Ascending aorta (tissue), 2 donors: Measurements from ENCODE around the gene KIR2DL4. TPM values are rescaled to one million over a fixed set of nuclear protein-coding genes. Genes with fewer than 3 reads are reported as not detected.
"Not testable (repeated sequence)": the region's sequence is repeated elsewhere in the genome, so short reads cannot be mapped to it uniquely, and the experiment has no call there.

Experiments used
- DNase-seq, 2 donors: peaks; one replicate each; pipeline ENCODE4 v3.0.0-alpha.2; 2019; ENCODE audit warnings: low spot score in 2 of 2
- H3K27ac ChIP-seq, 2 donors: fragments of 200-600 bp; sonication (generic); one replicate each; pipeline ENCODE4 v1.5.1; 2016 to 2017; ENCODE audit warnings: mild to moderate bottlenecking in 1 of 2
- H3K27me3 ChIP-seq: fragments of 200-600 bp; sonication (generic); one replicate; pipeline ENCODE4 v1.5.1; 2017
- H3K36me3 ChIP-seq, 2 donors: fragments of 200-600 bp; sonication (generic); one replicate each; pipeline ENCODE4 v1.5.1; 2016
- H3K4me1 ChIP-seq, 2 donors: fragments of 200-600 bp; sonication (generic); one replicate each; pipeline ENCODE4 v1.5.1; 2016 to 2017; ENCODE audit warnings: mild to moderate bottlenecking in 1 of 2
- H3K4me3 ChIP-seq, 2 donors: fragments of 200-600 bp; sonication (generic); one replicate each; pipeline ENCODE4 v1.5.1; 2016 to 2017; ENCODE audit warnings: mild to moderate bottlenecking in 1 of 2
- H3K9me3 ChIP-seq, 2 donors: fragments of 200-600 bp; sonication (generic); one replicate each; pipeline ENCODE4 v1.5.1; 2016
- CTCF ChIP-seq, 3 experiments: fragments of 200-600 bp in 2 of 3; fragments of 450-650 bp in 1 of 3; sonication (generic) in 2 of 3; IDR thresholded peaks; one replicate each; pipeline ENCODE4 v1.5.1; 2016 to 2019; ENCODE audit warnings: antibody characterized with exemption in 3 of 3, mild to moderate bottlenecking in 1 of 3, moderate library complexity in 1 of 3
- intact Hi-C: fragments of 100-400 bp; cut with DNase I; formaldehyde crosslinking; loops from one replicate; pipeline ENCODE4 v1.15.1; 2023
- total RNA-seq: library from RNA; depleted of rRNA; stranded (reverse); fragments of >200 nt; gene quantifications from one replicate; pipeline ENCODE4 v1.1.0, GENCODE V29; 2016

Gene KIR2DL4
- total RNA-seq, 1 donor from 2014 or later, result not detected

DNA sequence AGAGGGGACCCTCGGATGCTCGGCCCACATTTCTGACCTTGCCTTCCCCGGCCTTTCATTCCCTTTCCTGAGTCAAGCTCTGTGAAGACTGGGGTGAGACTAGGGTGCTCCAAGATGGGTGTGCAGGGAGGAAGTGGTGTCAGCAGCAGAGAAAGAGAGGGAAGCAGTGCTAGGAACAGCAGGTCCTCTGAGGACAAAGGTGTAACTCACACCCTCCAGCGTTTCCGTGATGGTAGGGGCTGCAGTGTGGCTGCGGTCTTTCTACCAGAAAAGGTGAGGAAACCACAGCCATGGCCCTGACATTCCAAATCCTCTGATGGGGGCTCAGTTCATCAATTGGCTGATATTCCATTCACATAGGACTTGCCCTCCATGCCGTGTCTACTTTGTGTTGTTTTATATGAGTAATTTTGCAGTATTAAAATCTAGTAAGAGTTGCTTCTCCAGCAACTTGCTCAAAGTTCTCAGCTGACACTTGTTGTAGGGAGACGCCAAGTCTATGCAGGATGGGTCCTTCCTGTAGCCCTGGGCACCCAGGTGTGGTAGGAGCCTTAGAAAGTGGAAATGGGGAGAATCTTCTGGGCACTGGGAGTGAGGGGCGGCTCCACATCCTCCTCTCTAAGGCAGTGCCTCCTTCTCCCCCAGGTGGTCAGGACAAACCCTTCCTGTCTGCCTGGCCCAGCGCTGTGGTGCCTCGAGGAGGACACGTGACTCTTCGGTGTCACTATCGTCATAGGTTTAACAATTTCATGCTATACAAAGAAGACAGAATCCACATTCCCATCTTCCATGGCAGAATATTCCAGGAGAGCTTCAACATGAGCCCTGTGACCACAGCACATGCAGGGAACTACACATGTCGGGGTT is 14.5 kb downstream of the KIR2DL4 start:
- no peaks in the 10 kb centered on the region for H3K9me3 ChIP-seq
- DNase-seq, result no peak
- no peak for TF ChIP-seq CTCF (IDR thresholded peaks at IDR 0.05)
- H3K27ac ChIP-seq, result no peak overlapping the region
- H3K36me3 ChIP-seq, result no peaks in the 10 kb centered on the region
- H3K4me3 ChIP-seq, result no peak overlapping the region
- H3K27me3 ChIP-seq, result no peaks in the 10 kb centered on the region
- H3K4me1 ChIP-seq, result no peaks in the 10 kb centered on the region
- intact Hi-C loops, result no loop called here

GRCh38 chr19:54824416-54824815 is 21.0 kb downstream of the KIR2DL4 start:
- intact Hi-C loops, H3K36me3 ChIP-seq, H3K27ac ChIP-seq, DNase-seq, H3K4me1 ChIP-seq, H3K9me3 ChIP-seq, H3K4me3 ChIP-seq, H3K27me3 ChIP-seq: not testable (repeated sequence)

- H3K36me3 ChIP-seq, intact Hi-C loops, DNase-seq: not testable (repeated sequence)
Measured at GRCh38 chr19:54825326-54825725, 21.9 kb downstream of the KIR2DL4 start.

DNA sequence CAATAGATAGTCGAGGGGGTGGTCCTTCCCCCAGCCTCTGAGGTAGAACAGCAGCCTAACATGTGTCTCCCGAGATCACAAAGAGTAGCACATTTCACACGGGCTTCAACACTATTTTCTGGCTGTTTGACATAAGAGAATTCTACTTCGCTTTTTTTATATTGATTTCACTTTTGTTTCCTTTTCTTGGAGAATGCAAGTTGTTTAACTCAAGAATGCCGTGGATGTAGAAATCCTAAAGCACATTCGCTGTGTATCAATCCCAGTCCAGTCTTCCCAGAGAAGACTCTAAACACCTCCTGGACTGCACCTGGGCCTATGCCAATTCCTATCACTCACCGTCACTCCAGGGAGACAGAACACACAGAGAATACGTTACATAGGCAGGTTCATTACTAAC is 24.7 kb downstream of the KIR2DL4 start:
- H3K27ac ChIP-seq, H3K36me3 ChIP-seq, intact Hi-C loops, H3K9me3 ChIP-seq, H3K27me3 ChIP-seq, H3K4me1 ChIP-seq, H3K4me3 ChIP-seq, DNase-seq: not testable (repeated sequence)

More at GRCh38 chr19:54825326-54825725, 21.9 kb downstream of the KIR2DL4 start:
- not testable (repeated sequence) for H3K4me1 ChIP-seq, H3K9me3 ChIP-seq, H3K4me3 ChIP-seq, H3K27ac ChIP-seq, H3K27me3 ChIP-seq

- intact Hi-C loops, DNase-seq, H3K4me1 ChIP-seq, H3K4me3 ChIP-seq, H3K9me3 ChIP-seq, H3K27ac ChIP-seq, H3K27me3 ChIP-seq, H3K36me3 ChIP-seq: not testable (repeated sequence)
Measured at GRCh38 chr19:54832496-54832895, 29.1 kb downstream of the KIR2DL4 start, which contains the start of gene KIR2DS4. Gene KIR2DS4, plus strand, starts transcription at chr19:54832676.

DNA sequence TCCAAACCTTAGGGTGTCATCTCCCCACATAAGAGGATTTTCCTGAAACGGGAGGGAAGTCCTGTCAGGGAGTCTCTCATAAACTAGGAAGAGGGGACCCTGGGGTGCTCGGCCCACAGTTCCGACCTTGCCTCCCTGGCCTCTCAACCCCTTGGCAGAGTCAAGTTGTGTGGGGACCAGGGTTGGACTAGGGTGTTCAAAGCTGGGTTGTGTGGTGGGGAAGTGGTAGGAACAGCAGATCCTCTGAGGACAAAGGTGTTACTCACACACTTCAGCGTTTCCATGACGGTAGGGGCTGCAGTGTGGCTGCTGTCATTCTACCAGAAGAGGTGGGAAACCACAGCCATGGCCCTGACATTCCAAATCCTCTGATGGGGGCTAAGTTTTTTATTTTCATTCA is 31.7 kb downstream of the KIR2DL4 start:
- H3K27me3 ChIP-seq, H3K36me3 ChIP-seq, H3K4me1 ChIP-seq, H3K27ac ChIP-seq, H3K9me3 ChIP-seq, DNase-seq, H3K4me3 ChIP-seq, intact Hi-C loops: not testable (repeated sequence)

- H3K27me3 ChIP-seq, H3K36me3 ChIP-seq, H3K9me3 ChIP-seq, DNase-seq, H3K4me1 ChIP-seq, H3K4me3 ChIP-seq, H3K27ac ChIP-seq, intact Hi-C loops: not testable (repeated sequence)
Measured at GRCh38 chr19:54837522-54837921, 34.1 kb downstream of the KIR2DL4 start.

GRCh38 chr19:54843171-54843570 is 39.8 kb downstream of the KIR2DL4 start:
- H3K4me1 ChIP-seq, H3K9me3 ChIP-seq, intact Hi-C loops, H3K27me3 ChIP-seq, DNase-seq, H3K4me3 ChIP-seq, H3K27ac ChIP-seq, H3K36me3 ChIP-seq: not testable (repeated sequence)

DNA sequence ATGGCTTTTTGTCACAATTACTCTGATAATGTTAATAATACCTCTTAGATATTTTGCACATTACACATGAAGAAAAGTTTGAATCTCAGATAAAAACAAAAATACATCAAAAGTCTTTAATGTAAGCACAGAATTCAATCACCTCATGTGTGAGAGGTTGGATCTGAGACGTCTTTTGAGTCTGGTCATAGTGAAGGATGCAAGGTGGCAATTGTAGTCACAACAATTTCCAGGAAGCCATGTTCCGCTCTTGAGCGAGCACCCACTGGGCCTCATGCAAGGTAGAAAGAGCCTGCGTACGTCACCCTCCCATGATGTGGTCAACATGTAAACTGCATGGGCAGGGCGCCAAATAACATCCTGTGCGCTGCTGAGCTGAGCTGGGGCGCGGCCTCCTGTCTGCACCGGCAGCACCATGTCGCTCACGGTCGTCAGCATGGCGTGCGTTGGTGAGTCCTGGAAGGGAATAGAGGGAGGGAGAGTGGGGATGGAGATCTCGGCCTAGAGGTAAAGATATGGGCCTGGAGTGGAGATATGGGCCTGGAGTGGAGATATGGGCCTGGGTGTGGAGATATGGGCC is 46.7 kb downstream of the KIR2DL4 start, which contains the start of gene KIR3DL2:
Gene KIR3DL2 (plus strand): TSS at position 383 of the 580 bp plus-strand sequence. CDS start 33 bp downstream, at position 416.
- intact Hi-C loops, H3K4me3 ChIP-seq, H3K9me3 ChIP-seq, H3K36me3 ChIP-seq, H3K27ac ChIP-seq, H3K4me1 ChIP-seq, H3K27me3 ChIP-seq, DNase-seq: not testable (repeated sequence)
